NCI-H1092 treated with DMSO at 0.1 percent for 48 hours (cell line): ENCODE results near the gene SMIM10.
"Not testable (repeated sequence)": the region's sequence is repeated elsewhere in the genome, so short reads cannot be mapped to it uniquely, and the experiment has no call there.

Experiments
- DNase-seq: peaks from one replicate; lab custom pipeline; 2025; lab: John Stamatoyannopoulos, UW

Gene SMIM10

DNA sequence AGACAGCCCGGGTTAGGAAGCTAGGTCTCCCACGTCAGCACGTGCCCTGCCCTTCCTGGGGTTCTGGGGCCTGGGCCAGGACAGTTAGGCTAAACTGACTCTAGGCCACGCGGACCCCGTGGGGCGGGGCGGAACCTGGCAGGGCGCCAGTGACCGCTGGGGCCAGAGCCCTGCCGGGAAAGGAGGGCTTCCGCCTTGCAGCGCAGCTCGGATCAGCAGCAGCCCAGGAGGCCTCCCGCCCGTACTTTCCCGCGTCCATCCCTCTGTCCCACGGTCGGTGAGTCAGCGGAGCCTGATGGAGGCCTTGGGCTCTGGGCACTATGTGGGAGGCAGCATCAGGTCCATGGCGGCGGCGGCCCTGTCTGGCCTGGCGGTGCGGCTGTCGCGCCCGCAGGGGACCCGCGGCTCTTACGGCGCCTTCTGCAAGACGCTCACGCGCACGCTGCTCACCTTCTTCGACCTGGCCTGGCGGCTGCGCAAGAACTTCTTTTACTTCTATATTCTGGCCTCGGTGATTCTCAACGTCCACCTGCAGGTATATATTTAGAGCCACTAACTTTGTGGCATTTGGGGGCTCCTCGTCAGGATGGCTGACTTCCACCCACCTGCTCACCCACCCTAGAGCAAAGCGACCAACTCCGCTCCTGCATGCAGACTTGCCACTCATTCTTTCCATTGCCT lies at the start of gene SMIM10:
SMIM10 (plus strand) TSS at position 191 of the 681 bp plus-strand sequence; CDS start at position 296, 105 bp downstream.
- DNase-seq: peak; percentile 6

DNA sequence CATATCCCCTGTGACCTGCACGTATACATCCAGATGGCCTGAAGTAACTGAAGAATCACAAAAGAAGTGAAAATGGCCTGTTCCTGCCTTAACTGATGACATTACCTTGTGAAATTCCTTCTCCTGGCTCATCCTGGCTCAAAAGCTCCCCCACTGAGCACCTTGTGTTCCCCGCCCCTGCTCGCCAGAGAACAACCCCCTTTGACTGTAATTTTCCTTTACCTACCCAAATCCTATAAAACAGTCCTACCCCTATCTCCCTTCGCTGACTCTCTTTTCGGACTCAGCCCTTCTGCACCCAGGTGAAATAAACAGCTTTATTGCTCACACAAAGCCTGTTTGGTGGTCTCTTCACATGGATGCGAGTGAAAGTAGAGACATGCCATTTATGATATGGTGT lies 44.4 kb upstream of the SMIM10 start:
- DNase-seq: not testable (repeated sequence)

DNA sequence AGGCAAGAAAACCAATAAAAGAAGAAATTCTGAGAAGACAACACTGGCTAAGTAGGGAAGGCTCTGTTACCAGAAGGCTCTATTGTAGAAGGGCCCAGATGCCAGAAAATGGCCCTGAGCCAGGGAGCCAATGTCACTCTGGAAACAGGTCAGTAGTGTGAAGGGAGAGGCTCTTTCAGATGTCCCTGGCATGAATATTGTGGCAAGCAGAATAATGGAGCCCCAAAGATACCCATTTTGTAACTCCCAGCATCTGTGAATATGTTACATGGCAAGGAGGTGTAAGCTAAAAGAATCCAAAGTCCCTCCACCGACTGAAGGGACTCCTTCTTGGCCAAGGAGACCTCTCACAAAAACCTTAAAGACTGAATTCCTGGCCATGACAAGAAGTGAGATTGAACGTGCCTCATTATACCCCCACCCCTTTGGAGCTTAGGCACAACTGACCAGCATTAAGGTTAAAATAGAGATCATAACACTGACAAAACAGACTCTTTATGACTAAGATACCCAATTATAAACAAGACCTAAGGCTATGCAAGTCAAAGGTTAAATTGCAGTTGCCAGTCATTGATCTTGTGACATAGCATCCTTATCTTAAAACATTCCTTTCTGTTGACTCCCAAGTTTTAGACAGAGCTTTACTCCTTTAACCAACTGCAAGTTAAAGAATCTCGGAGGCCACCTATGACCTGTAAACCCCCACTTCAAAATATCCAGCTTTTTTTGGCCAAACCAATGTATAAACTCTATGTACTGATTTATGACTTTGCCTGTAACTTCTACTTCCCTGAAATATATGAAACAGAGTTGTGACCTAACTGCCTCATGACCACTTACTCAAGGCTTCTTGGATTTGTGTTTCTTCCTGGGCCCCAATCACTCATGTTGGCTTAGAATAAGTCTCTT lies 42.2 kb upstream of the SMIM10 start:
- DNase-seq: no peak

DNA sequence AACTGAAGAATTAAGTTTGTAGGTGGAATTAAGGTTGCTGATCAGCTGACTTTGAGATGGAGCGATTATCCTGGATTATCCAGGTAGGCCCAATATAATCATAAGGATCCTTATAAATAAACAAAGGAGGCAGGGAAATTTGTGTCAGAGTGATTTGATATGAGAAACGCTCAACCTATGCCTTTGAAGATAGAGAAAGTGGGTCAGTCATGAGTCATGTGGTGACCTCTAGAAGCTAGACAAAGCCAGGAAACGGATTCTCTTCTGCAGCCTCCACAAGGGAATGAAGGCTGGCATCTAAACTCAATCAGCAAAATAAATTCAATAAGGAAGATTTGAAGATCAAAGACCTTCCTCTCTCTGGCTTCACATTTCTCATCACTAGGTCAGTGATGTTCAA lies 41.5 kb upstream of the SMIM10 start:
- no peak for DNase-seq

DNA sequence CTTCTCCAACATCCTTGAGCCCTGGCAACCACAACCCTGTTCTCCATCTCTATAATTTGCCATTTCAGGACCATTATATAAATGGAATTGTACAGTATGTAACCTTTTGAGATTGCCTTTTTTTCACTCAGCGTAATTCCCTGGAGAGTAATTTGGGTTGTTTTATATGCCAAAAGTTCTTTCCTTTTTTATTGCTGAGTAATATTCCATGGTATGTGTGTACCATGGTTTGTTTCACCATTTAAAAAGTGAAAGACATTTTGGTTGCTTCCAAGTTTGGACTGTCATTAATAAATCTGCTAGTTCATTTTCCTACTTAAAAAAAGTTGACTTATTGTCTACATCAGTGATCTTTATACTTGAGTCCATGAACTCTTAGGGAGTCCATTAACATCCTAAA lies 33.0 kb upstream of the SMIM10 start:
- DNase-seq: no peak

DNA sequence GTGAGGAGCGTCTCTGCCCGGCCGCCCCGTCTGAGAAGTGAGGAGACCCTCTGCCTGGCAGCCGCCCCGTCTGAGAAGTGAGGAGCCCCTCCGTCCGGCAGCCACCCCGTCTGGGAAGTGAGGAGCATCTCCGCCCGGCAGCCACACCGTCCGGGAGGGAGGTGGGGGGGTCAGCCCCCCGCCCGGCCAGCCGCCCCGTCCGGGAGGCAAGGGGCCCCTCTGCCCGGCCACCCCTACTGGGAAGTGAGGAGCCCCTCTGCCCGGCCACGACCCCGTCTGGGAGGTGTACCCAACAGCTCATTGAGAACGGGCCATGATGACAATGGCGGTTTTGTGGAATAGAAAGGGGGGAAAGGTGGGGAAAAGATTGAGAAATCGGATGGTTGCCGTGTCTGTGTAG lies 30.4 kb upstream of the SMIM10 start:
- DNase-seq: not testable (repeated sequence)

DNA sequence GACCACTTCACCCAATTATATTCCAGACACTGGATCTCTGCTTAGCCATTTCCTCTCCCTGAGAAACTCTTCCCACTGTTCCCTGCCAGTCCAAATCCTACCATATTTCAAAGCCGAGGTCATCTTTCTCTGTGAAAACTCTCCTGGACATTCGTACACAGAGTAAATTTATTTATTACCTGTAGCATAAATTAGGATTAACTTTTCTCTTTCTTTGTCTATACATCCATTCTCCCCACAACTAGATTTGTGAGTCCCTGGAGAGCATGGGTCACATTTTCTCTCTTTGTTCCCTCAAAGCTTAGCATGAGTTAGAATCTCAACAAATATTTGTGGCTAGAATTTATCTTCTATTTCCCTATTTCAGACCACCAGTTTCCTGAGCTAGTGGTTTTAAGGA lies 27.8 kb upstream of the SMIM10 start:
- no peak for DNase-seq

DNA sequence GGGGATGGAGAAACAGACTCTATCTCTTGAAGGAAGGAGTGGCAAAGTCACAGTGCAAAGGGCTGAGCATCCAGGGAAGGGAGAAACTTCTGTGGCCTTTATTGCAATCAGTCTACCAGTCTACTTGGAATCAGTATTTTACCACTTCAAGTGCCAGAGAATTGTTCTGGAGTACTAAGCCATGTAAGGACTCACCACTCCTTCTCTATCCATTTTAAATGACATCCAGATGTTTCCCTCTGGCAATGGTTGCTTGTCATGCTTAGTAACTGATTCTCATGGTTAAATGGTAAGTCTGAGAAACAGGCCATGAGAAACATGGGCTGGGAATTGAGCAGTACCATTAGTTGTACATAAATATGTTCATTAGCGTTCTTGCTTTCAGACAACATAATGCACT lies 21.1 kb upstream of the SMIM10 start:
- DNase-seq: no peak

DNA sequence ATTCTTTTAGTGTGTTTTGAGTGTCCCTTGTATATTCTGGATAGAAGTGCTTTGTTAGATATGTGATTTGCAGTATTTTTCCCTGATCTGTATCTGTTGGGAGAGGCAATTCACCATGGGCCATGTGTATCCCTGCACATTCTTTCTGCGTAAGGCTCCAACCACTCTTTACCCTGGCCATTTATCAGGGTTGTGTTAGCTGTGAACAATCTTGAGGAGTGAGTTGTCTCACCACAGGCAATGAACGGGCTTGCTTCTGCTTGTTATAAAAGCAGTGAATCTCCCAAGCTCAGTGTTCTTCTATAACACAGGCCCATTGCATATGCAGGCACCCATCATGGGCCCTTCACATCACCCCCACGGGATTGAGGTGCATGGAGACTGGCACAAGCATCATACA lies 18.9 kb upstream of the SMIM10 start:
- DNase-seq: no peak

DNA sequence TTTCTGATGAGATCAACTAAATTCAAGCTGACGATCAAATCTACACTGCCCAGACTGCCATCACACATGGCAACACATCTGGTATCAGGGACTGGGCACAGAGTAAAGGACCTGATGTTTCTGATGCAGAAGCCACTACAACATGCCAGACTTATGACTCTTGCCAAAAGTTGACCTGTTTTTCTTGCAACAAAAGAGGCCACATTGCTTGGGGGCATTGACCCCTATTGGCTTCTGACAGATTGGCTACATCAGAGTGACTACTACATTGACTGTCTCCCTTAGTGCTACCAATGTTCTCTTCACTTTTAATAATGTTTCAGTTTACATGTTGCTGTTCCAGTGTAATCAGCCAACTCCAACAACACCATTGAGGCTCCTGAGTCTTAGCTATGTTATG lies 15.3 kb upstream of the SMIM10 start:
- DNase-seq: no peak

DNA sequence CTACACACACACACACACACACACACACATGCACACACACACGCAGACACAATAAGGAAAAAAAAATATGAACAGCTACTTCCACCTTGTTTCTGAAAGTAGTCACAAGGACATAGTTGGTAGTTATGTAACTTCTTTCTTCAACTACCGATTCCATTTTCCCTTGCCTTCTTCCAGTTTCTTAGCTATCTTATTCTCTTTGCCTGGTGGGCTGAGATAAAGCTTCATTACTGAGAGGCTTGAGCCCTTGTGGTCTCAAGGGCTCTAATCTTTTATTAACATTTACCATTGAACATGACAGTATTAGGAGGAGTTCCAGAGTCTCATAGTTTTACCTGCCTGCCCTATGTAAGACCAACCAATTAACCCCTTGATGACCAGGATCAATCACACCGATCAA lies 8.9 kb upstream of the SMIM10 start:
- no peak for DNase-seq

DNA sequence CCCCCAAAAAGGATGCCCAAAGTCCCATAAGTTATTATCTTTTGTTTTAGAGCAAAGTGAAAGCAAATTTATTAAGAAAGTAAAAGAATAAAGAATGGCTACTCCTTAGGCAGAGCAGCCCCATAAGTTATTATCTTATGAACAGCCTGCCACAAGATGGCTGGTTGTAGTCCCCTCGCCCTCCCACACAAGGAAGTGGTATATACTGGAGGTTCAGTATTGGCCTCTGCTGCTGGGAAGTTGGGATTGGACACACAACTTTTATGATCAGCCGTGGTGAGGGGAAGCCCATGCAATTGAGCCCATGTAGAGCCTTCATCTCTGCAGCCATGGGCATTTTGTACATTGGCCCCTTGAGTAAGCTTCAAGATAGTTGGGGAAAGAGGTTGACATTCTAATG lies 8.0 kb upstream of the SMIM10 start:
- DNase-seq: no peak

DNA sequence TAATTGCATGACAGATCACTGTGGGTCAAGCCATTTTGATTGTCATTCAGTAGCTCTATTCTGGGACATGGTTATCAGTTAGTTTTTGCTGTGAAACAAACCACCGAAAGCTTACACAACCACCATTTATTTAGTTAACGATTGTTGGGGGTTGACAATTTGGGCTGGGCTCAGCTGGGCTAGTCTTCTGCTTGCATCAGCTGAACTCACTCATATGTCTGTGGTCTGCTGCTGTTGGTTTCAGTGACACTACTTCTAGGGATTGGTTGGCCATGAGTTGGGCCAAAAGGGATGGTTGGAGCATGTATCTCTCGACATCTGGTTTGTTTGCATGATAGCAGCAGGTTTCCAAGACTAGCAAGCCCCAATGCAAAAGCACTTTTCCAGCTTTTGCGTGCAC lies 5.3 kb upstream of the SMIM10 start:
- DNase-seq: no peak

DNA sequence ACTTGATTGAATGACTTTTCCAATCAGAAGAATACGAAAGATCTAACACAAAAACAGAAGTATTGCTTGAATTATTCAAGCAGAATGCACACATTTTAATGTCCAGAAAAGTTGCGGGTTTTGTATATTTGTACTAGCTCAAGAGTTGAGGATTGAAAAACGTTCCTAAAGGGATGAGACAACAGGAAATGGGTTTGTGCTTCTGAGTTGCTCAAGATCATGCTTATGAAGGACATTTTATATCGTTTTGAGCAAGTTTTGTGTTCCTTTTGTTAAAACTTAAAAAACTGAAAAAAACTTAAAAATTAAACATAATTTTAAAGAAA lies 353 bp upstream of the SMIM10 start:
- no peak for DNase-seq

DNA sequence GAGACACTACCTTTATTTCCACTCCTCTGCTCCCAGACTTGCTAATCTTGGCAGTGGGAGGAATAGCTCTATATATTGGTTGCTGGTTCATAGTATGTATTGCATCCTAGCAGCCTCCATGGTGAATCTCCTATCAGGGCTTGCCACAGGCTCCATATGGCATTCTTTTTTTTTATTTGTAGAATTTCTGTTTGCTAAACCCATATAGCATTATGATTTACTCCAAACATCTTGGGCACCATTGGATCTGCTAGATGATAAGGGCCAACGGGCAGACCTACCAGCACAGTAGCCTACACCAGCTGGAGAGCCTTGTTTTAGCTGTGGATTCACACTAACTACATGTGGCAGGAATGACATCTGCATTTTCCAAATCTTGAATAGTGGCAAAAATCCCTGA lies 6.9 kb downstream of the SMIM10 start:
- no peak for DNase-seq

DNA sequence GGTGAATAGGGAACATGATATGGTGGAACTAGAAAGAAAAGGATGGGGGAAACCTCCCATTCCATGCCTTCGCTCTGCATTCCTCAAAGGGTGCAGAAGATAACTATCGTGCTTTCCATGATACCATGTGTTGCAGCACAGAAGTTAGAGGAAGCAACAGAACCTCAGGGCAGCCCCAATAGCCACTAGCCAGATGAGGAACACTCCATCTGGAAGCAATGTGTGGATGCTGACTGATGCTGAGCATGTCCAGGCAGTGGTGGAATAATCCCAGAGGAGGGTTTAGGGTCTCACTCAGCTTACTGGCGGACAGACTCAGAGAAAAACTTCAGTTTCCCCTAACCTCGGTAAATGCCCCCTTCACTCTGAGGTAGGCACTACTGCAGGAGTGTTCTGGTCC lies 7.5 kb downstream of the SMIM10 start:
- DNase-seq: no peak

DNA sequence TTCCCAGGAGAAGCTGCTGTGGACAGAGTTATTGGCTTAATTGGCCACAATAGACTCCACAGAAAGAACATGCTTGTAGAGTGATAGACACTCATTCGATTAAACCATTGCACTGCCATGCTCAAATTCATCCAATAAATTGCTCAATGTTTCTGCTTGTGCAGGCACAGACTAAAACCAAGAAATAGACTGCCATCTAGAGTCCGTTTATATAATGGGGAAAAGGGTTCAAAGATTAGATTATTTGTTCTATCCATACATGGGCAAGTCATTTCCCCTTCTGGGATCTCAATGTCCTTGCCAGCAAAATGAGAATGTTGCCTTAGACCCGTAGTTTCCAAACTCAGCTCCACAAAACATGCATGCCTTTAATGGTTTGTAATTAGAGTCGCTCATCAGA lies 8.7 kb downstream of the SMIM10 start:
- DNase-seq: peak; percentile 65

DNA sequence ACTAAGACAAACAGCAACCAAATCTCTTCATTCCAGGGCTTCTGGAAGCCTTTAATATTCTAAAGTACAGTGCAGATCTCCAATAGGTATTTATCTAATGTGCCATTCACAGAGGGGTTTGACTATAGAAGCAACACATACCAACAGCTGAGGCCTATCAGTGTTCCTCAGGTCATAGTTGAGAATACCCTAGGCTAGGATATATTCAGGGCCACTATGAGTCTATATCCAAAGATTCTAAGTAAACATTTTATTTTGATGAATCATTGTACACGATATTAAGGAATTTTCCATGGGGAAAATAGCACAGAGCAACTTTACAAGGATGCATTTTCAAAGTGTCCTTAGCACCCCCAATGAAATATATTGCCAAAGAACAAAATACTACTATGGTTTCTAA lies 9.7 kb downstream of the SMIM10 start:
- DNase-seq: no peak

DNA sequence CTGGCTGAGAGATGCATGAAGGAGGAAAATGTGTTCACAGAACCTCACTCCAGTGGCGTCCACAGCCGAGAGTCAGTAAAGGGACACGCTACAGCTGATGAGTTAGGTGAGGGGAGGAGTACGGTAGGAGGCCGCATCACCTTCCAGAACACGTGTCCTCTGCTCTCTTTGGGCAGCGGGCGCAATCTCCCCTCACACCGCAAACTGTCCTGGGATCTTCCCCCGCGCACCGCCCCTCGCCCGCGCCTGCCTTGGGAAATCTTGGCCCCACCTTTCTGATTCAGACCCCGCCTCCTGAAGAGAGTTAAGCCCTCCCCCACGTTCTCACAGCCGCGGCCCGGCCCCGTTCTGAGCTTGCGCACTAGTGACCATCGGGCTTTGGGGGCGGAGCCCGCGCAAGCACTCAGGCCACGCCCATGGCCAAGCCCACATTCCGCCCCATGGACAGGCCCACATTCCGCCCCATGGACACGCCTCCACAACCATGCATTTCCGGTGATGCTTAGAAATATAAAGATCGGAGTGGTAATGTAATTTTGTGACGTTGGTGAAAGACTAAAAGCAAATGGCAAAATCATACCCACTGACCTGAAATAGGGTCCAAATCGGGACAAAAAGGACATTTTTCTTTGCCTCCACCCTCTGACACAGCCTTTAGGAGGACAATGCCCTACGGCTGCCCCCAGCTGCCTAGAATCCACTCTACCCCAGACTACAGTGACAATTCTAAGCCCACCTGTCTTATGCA lies 13.3 kb downstream of the SMIM10 start:
- DNase-seq: peak; percentile 93

DNA sequence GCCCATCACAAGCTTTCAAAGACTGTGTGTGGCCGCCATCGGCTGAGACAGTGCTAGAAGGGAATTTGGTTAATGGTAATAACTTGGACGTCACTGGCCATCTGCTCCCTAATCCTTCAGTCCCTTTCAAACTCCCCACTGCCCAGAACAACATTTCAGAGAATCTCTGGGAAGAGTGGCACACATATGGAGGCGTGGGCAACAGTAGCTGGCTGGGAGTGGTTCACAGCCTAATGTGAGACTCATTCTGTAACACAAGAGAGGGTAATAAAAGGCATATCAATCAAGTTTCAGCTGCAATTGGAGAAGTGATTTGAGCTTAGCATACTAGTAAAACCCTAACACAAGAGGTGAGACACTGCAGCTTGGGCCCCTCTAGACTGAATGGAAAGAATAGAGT lies 15.4 kb downstream of the SMIM10 start:
- DNase-seq: no peak

DNA sequence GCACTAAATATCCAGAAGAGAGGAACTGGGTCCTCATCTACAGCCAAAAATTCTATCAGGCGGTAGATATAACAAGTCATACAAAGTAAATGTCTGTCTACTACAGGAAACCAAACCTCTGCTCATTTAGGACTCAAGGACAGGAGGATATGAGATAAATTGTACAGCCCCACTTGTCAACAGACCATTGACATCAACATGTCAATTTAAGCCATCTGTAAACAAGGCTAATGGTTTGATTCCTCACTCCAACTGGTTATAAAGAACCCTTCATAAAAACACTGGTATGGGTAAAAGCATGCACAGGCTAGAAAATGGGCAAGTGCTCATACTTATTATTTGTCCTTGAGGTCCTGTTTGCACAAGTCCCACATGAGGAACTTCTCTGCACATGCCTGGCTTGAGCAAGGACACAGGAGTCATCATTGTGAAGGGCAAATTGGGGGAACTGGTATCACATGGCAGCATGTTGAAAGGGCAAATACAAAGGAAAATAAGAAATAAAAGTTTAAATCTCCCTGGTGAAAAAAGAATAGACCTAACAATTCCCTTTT lies 18.3 kb downstream of the SMIM10 start:
- DNase-seq: peak; percentile 3

DNA sequence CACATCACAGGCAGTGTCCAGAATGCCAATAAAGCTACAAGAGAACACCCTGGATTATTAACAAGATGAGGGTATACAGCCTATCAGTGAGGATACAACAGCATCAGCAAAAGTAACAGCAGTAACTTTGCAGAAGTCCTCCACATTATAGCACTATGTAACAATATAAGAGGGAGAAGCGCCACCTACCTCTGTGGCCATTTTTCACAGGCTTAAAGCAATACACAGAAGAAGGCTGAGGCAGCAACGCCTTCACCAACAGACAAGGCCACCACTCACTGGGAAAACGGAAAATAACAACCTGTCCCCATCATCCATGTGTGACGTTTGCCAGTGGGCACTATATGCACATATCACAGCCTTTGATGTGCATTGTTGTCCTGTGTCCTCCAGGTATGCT lies 19.0 kb downstream of the SMIM10 start:
- no peak for DNase-seq

DNA sequence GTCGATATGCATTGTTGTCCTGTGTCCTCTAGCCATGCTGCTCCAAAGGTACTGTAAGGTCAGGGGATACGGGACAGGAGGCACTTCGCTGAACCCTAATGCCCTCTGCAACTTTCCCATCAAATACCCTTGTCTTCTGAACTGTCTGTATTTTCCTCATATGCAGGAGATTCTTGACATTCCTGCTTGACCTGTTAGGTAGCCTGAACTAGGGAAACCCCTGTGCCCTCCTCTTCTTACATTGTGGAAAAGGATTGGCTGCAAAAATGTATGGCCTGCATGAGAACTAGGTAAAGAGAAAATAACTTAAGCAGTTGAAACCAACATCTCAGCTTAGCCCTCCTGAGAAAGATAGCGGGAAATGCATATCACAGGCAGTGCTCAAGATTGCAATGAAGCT lies 20.1 kb downstream of the SMIM10 start:
- DNase-seq: no peak
